ENCODE data around the gene NIPAL4.

Gene NIPAL4

DNA sequence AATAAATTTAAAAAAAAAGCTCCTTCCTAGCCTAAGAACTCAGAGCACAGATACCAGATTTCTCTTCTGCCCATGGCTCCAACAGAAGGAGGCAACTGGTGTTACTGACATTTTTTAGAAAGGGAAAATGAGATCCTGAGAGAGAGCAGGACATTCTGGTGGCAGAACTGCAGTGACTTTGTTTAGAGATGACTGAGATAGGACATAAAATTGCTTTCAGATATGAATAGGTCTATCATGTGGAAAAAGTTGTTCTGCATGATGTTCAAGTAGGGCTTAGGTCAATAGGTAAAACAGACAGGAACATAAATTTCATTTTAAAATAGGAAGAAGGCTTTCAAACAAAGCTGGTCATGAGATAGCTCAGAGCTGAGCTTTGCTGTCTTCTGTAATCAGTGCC, 49.6 kb downstream of the NIPAL4 start (continued):
- TF ChIP-seq PRDM2 (tag by site-specific recombination; IDR thresholded peaks at IDR 0.05; ENCODE audit: borderline replicate concordance) = no peak
- no peak for TF ChIP-seq ZNF239 (tag by site-specific recombination; IDR thresholded peaks at IDR 0.05)
- TF ChIP-seq KLF10 (tag by site-specific recombination; IDR thresholded peaks at IDR 0.05) = no peak
- TF ChIP-seq HOXC10 (CRISPR knock-in tag; IDR thresholded peaks at IDR 0.05) = no peak
- TF ChIP-seq, protein P1, sequence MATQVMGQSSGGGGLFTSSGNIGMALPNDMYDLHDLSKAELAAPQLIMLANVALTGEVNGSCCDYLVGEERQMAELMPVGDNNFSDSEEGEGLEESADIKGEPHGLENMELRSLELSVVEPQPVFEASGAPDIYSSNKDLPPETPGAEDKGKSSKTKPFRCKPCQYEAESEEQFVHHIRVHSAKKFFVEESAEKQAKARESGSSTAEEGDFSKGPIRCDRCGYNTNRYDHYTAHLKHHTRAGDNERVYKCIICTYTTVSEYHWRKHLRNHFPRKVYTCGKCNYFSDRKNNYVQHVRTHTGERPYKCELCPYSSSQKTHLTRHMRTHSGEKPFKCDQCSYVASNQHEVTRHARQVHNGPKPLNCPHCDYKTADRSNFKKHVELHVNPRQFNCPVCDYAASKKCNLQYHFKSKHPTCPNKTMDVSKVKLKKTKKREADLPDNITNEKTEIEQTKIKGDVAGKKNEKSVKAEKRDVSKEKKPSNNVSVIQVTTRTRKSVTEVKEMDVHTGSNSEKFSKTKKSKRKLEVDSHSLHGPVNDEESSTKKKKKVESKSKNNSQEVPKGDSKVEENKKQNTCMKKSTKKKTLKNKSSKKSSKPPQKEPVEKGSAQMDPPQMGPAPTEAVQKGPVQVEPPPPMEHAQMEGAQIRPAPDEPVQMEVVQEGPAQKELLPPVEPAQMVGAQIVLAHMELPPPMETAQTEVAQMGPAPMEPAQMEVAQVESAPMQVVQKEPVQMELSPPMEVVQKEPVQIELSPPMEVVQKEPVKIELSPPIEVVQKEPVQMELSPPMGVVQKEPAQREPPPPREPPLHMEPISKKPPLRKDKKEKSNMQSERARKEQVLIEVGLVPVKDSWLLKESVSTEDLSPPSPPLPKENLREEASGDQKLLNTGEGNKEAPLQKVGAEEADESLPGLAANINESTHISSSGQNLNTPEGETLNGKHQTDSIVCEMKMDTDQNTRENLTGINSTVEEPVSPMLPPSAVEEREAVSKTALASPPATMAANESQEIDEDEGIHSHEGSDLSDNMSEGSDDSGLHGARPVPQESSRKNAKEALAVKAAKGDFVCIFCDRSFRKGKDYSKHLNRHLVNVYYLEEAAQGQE (tag by site-specific recombination; IDR thresholded peaks at IDR 0.05) = no peak
- TF ChIP-seq ZBTB1 (tag by site-specific recombination; IDR thresholded peaks at IDR 0.05) = no peak
- no peak for TF ChIP-seq MYNN (tag by site-specific recombination; IDR thresholded peaks at IDR 0.05; ENCODE audit: borderline replicate concordance)
- TF ChIP-seq ZBTB26 (tag by site-specific recombination; optimal IDR thresholded peaks at IDR 0.05) = no peak
- TF ChIP-seq ZNF248 (tag by site-specific recombination; IDR thresholded peaks at IDR 0.05) = no peak
- TF ChIP-seq PRDM10 (tag by site-specific recombination; IDR thresholded peaks at IDR 0.05) = no peak

DNA sequence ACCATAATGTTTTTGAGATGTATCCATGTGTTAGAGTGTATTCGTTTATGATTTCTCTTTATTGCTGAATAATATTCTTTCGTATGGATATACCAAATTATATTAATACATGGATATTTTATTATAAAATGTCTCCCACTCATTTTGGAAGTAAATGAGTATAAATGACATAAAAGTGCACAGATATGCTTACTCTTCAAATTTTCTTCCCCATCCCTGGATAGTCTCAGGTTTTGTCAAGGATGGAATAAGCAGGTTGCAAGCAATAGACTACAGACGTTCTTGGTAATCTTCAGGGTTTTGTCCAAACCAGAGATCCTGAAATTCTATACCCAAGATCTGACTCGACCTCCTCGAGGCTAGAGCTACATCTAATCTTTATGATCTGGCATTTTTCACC, 50.7 kb downstream of the NIPAL4 start:
- no peak overlapping the region for H3K27ac ChIP-seq (ENCODE audit: extremely low read depth, low read depth, low read length)
- POLR2A ChIA-PET = no interaction called here
- no peak overlapping the region for H3K4me3 ChIP-seq (ENCODE audit: low read depth, low read length)
- no peaks in the 10 kb centered on the region for H3K36me3 ChIP-seq (ENCODE audit: control insufficient read depth in 2 of 2, insufficient read depth in 1 of 2, low read length in 2 of 2)
- H3K4me1 ChIP-seq (ENCODE audit: control insufficient read depth, insufficient read depth, low read length) = peaks cover 5% of the 10 kb centered on the region; the same call in 1 of the 2 replicates
- CTCF ChIA-PET = no interaction called here
- H3K9me3 ChIP-seq (ENCODE audit: control insufficient read depth, insufficient read depth, low read depth, low read length) = no peaks in the 10 kb centered on the region
- TF ChIP-seq, protein P2, sequence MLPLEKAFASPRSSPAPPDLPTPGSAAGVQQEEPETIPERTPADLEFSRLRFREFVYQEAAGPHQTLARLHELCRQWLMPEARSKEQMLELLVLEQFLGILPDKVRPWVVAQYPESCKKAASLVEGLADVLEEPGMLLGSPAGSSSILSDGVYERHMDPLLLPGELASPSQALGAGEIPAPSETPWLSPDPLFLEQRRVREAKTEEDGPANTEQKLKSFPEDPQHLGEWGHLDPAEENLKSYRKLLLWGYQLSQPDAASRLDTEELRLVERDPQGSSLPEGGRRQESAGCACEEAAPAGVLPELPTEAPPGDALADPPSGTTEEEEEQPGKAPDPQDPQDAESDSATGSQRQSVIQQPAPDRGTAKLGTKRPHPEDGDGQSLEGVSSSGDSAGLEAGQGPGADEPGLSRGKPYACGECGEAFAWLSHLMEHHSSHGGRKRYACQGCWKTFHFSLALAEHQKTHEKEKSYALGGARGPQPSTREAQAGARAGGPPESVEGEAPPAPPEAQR (tag by site-specific recombination; IDR thresholded peaks at IDR 0.05) = no peak
- no peak for TF ChIP-seq ZBTB20 (tag by site-specific recombination; IDR thresholded peaks at IDR 0.05)
